ENCODE results near the gene FABP6.

DNA sequence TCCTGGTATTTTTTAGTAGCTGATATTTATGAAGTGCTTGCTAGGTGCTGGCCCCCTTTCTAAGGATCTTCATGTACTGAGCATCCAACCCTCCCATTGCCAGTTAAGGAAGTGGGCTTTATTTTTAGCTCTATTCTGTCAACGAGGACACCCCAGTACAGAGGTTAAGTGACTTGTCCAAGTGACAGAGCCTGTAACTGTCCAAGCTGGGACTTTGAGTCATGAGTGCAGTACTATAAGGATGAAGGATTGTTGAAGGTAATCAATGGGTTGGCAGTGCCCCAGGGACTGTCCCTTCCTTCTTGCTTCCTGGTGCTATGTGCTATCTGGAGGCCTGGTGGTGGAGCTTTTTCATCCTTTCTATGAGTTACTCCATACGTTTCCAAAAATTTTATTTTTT lies 18.0 kb upstream of the FABP6 start:
- TF ChIP-seq, protein P1, sequence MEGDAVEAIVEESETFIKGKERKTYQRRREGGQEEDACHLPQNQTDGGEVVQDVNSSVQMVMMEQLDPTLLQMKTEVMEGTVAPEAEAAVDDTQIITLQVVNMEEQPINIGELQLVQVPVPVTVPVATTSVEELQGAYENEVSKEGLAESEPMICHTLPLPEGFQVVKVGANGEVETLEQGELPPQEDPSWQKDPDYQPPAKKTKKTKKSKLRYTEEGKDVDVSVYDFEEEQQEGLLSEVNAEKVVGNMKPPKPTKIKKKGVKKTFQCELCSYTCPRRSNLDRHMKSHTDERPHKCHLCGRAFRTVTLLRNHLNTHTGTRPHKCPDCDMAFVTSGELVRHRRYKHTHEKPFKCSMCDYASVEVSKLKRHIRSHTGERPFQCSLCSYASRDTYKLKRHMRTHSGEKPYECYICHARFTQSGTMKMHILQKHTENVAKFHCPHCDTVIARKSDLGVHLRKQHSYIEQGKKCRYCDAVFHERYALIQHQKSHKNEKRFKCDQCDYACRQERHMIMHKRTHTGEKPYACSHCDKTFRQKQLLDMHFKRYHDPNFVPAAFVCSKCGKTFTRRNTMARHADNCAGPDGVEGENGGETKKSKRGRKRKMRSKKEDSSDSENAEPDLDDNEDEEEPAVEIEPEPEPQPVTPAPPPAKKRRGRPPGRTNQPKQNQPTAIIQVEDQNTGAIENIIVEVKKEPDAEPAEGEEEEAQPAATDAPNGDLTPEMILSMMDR (IDR thresholded peaks at IDR 0.05), result no peak
- no peak for TF ChIP-seq EZH2 (IDR thresholded peaks at IDR 0.05)
